NCI-H2196 treated with DMSO at 0.1 percent for 48 hours (cell line): Measurements from ENCODE around the gene TNS1.

Experiments used
- DNase-seq: peaks from one replicate; lab custom pipeline; 2025; ENCODE audit not compliant: unreplicated experiment; lab: John Stamatoyannopoulos, UW

The TNS1 gene

GRCh38 chr2:217931846-217932560, 70.8 kb downstream of the TNS1 start:
- DNase-seq, result no peak

- DNase-seq, result no peak
These were observed 71.8 kb downstream of the TNS1 start for GRCh38 chr2:217930761-217931563.

- DNase-seq, result no peak
These were observed 72.8 kb downstream of the TNS1 start for GRCh38 chr2:217929757-217930707.

GRCh38 chr2:217929272-217929671, 73.5 kb downstream of the TNS1 start:
- no peak for DNase-seq

GRCh38 chr2:217928324-217929181, 74.2 kb downstream of the TNS1 start:
- DNase-seq, result peak; percentile 82

GRCh38 chr2:217927601-217928323, 75.0 kb downstream of the TNS1 start:
- DNase-seq, result no peak

GRCh38 chr2:217926801-217927200, 76.0 kb downstream of the TNS1 start:
- DNase-seq, result no peak

- DNase-seq, result no peak
These were observed 78.4 kb downstream of the TNS1 start for GRCh38 chr2:217924346-217924901.

- DNase-seq, result no peak
These were observed 79.6 kb downstream of the TNS1 start for GRCh38 chr2:217923007-217923686.

GRCh38 chr2:217922101-217923006, 80.4 kb downstream of the TNS1 start:
- no peak for DNase-seq

- DNase-seq, result no peak
These were observed 81.8 kb downstream of the TNS1 start for GRCh38 chr2:217920879-217921603.

GRCh38 chr2:217919781-217920351, 82.9 kb downstream of the TNS1 start:
- no peak for DNase-seq

- DNase-seq, result no peak
These were observed 83.6 kb downstream of the TNS1 start for GRCh38 chr2:217919204-217919603.

GRCh38 chr2:217918308-217919024, 84.3 kb downstream of the TNS1 start:
- no peak for DNase-seq

- no peak for DNase-seq
These were observed 86.1 kb downstream of the TNS1 start for GRCh38 chr2:217916504-217917254.
